ENCODE results near the gene DEFB124.

The DEFB124 gene

GRCh38 chr20:31415653-31416052, 59.3 kb downstream of the DEFB124 start:
- no peak for DNase-seq

All from DMS79 (cell line).